Non-pigmented ciliary epithelial cell (primary cell): ENCODE data around the gene SPTSSA.
"Not testable (repeated sequence)": the region's sequence is repeated elsewhere in the genome, so short reads cannot be mapped to it uniquely, and the experiment has no call there.

Experiments
- DNase-seq: peaks from one replicate; pipeline ENCODE4 v3.0.0-alpha.2; 2010; ENCODE audit warnings: low read depth

Gene SPTSSA

GRCh38 chr14:34426313-34427295, 35.4 kb downstream of the SPTSSA start:
- no peak for DNase-seq

- DNase-seq: no peak
Measured at GRCh38 chr14:34425095-34425851, 36.8 kb downstream of the SPTSSA start.

- no peak for DNase-seq
Measured at GRCh38 chr14:34424488-34424887, 37.6 kb downstream of the SPTSSA start.

GRCh38 chr14:34423445-34423844, 38.6 kb downstream of the SPTSSA start:
- DNase-seq: no peak

GRCh38 chr14:34420547-34421150, 41.4 kb downstream of the SPTSSA start:
- DNase-seq: no peak

- DNase-seq: no peak
Measured at GRCh38 chr14:34409721-34410120, 52.3 kb downstream of the SPTSSA start.

- DNase-seq: no peak
Measured at GRCh38 chr14:34407951-34408350, 54.1 kb downstream of the SPTSSA start.

GRCh38 chr14:34404416-34404815, 57.6 kb downstream of the SPTSSA start:
- no peak for DNase-seq

GRCh38 chr14:34403646-34404045, 58.4 kb downstream of the SPTSSA start:
- DNase-seq: no peak

GRCh38 chr14:34398024-34398423, 64.0 kb downstream of the SPTSSA start:
- DNase-seq: no peak

- no peak for DNase-seq
Measured at GRCh38 chr14:34387974-34388516, 74.0 kb downstream of the SPTSSA start.

GRCh38 chr14:34386865-34387485, 75.1 kb downstream of the SPTSSA start:
- no peak for DNase-seq

GRCh38 chr14:34385881-34386280, 76.2 kb downstream of the SPTSSA start:
- DNase-seq: not testable (repeated sequence)

- no peak for DNase-seq
Measured at GRCh38 chr14:34383839-34384238, 78.2 kb downstream of the SPTSSA start.
